Retinal pigment epithelial cell (primary cell): Measurements from ENCODE around the gene ALMS1.

Experiments used
- DNase-seq: peaks from one replicate; pipeline ENCODE4 v3.0.0-alpha.2; 2010; ENCODE audit warnings: low read depth
- H3K4me3 ChIP-seq: 2 replicates; pipeline ENCODE4 v1.5.1; 2011; ENCODE audit warnings: mild to moderate bottlenecking, low read length, control low read depth, moderate library complexity
- TF ChIP-seq, protein P1 (sequence below): conservative IDR thresholded peaks from 2 replicates; pipeline ENCODE4 v1.5.1; 2011; ENCODE audit warnings: low read depth, low read length, control low read depth, inconsistent platforms

Gene ALMS1

DNA sequence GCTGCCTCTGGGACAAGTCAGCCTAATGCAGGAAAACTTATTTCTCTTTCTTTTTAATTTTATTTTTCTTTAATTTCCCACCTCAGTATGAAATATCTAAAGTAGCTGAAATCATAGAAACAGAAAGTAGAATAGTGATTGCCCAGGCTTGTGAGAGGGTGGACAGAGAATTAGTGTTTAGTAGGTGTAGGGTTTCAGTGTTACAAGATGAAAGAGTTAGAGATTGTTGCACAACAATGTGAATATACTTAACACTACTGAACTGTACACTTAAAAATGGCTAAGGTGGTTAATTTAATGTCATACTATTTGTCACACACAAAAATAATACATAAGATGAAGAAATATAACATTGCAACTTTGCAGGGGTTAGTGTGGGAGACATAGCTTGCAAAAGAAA, 175.8 kb downstream of the ALMS1 start:
- no peak overlapping the region for H3K4me3 ChIP-seq
- TF ChIP-seq, protein P1, sequence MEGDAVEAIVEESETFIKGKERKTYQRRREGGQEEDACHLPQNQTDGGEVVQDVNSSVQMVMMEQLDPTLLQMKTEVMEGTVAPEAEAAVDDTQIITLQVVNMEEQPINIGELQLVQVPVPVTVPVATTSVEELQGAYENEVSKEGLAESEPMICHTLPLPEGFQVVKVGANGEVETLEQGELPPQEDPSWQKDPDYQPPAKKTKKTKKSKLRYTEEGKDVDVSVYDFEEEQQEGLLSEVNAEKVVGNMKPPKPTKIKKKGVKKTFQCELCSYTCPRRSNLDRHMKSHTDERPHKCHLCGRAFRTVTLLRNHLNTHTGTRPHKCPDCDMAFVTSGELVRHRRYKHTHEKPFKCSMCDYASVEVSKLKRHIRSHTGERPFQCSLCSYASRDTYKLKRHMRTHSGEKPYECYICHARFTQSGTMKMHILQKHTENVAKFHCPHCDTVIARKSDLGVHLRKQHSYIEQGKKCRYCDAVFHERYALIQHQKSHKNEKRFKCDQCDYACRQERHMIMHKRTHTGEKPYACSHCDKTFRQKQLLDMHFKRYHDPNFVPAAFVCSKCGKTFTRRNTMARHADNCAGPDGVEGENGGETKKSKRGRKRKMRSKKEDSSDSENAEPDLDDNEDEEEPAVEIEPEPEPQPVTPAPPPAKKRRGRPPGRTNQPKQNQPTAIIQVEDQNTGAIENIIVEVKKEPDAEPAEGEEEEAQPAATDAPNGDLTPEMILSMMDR = no peak
- no peak for DNase-seq

DNA sequence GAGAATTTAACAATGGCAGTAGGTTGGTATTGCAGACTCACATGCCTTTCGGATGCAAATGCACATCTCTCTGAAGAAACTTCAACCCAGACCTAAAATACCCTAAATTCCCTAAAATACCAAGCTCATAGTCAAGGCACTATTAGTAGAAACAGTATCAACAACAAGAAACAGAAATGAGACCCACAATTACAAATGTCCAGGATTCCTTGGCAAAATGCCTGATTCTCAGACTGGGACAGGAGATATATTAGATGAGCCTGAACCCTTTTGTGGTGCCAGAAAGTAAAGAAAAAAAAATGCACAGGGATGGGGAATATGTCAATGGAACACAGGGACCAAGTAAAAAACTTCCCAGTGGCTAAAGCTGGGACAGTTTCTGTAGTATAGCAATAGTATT, 179.3 kb downstream of the ALMS1 start:
- TF ChIP-seq, protein P1 = no peak

DNA sequence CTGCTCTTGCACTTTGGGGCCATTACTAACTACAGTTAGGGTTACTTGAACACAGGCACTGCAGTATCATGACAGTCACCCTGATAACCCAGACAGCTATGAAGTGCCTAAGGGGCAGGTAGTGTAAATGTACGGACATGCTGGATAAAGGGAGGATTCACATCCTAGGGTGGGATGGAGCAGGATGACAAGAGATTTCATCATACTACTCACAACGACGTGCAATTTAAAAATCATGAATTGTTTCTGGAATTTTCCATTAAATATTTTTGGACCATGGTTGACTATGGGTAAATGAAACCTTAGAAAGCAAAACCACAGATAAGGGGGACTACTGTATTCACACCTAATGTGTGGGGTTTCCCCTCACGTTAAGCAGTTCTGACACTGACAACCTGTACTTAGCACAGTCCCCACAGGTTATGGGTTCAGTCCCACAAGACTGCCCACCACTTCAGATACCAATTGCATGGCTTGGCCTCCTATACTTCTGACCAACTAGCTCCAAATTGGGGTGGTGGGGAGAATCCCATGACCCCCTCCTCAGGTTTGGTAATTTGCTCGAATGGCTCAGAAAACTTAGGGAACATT, 180.7 kb downstream of the ALMS1 start:
- no peak overlapping the region for H3K4me3 ChIP-seq
- TF ChIP-seq, protein P1 = no peak
- DNase-seq = no peak

More for the DNA sequence above, 179.3 kb downstream of the ALMS1 start:
- H3K4me3 ChIP-seq = no peak overlapping the region
- DNase-seq = no peak

DNA sequence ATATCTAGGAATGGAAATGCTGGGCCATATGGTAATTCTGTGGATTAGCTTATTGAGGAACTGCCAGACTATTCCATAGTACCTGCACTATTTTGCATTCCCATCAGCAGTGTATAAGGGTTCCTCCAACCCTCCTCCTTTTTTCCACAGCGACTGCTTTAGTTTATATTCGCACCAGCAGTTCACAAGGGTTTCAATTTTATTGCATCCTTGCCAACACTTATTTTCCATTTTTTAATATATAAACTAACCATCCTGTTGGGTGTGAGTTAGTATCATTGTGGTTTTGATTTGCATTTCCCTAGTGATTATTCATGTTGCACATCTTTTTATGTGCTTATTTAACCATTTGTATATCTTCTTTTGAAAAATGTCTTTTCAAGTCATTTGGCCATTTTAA, 189.6 kb downstream of the ALMS1 start:
- TF ChIP-seq, protein P1 = no peak
- no peak for DNase-seq
- no peak overlapping the region for H3K4me3 ChIP-seq

DNA sequence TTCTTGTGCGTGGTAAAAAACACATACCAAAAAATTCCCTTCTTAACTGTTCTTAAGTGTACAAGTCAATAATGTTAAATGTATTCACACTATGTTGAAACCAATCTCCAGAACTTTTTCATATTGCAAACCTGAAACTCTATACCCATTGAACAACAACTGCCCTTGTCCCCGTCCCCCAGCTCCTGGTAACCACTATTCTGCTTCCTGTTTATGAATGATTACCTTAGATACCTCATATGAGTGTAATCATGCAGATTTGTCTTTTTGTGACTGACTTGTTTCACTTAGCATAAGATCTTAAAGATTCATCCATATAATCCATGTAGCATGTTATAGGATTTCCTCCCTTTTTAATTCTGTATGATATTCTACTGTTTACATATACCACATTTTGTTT, 196.7 kb downstream of the ALMS1 start:
- TF ChIP-seq, protein P1 = no peak
- no peak for DNase-seq
- H3K4me3 ChIP-seq = no peak overlapping the region

DNA sequence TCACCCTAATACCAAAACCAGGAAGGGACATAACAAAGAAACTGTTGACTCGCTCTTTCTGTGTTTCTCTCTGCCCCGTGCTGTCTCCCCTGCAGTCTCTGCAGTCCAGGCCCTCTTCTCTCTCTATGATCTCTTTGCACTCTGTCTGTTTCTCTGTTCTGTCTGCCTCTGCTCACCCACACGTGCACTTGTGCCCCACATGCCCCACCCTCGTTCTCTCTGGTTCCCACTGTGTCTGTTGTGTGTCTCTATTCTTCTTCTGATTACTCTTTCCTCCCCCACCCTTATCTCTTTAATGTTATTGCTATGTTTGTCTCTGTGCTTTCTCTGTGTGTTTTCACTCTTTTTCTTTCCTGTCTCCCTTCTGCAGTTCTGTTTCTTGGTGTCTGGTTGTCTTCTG, 202.5 kb downstream of the ALMS1 start:
- TF ChIP-seq, protein P1 = no peak
- DNase-seq = no peak
- no peak overlapping the region for H3K4me3 ChIP-seq

DNA sequence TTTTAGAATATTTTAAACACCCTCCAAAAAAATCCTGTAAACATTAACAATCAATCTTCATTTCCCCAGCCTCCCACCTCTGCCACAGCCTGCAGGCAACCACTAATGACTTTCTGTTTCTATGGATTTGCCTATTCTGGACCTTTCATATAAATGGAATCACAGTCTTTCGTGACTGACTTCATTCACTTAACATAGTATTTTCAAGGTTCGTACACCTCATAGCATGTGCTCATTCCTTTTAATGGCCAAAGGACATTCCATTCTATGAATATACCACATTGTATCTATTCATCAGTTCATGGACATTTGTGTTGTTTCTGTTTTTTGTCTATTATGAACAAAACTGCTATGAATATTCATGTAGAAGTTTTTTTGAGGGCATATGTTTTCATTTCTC, 208.0 kb downstream of the ALMS1 start:
- H3K4me3 ChIP-seq = no peak overlapping the region
- TF ChIP-seq, protein P1 = no peak
- no peak for DNase-seq
